ENCODE measurements around the gene ATXN10.

ATXN10 gene

DNA sequence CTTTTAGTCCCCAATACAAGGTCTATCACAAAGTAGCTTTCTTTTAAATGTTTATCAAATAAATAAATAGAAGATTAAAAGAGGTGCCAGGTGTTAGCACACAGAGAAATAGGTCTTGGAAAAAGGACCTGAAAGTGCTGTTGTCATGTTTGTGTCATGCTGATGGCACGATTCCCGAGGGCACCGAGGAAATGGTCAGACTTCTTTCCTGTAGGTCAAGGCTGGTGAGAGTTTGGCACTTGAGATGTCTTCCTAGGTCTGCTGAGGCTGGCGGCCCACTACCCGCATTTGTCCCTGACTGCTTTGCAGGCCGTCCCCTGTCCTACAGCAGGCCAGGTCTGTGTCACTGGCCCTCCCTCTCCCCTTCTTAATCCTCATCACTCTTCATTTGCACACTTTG lies 112.1 kb downstream of the ATXN10 start:
- no peak overlapping the region for H3K4me3 ChIP-seq (ENCODE audit: low read length)
- DNase-seq (ENCODE audit: low read depth) = no peak
- no peak for TF ChIP-seq CTCF (conservative IDR thresholded peaks at IDR 0.05; ENCODE audit: low read length)

DNA sequence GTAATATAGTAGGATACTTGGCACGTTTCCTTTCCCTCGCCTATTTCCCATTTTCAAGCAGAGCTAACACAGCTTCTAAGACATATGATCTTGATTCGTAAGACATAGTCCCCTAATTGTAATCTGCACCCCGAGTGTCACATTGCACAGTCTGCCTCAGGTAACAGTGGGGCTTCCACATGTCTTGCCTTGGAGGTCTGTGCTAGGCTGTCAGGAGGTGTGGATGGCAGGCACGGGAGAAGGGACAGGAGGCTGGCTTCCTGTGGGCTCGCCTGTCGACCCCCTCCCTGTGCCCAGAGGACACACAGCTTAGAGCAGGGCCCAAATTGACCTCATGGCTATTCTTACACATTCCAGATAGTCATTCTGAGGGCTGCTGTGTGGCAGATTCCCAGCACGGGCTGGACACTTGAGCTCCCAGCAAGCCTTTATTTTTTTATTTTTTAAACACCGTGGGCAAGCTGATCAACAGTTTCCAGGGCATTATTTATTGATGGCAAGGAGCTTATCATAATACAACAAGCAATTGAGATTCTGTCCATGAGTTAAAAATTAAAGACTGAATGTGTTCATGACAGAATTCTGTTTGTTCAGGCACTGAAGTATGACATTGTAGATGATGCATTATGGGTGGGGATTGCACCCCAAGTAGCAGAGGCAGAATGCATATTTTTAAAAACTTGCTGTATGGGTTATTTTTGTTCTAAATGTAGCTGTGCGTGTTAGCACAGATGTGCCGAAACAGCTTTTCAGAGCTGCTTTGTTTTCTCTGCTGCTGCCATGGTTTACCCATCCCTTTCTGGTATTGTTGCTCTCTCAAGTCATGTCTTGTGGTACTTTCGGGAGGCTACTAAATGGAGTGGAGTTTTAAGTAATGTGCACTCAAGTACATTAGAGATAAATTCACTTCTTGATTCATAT lies 113.0 kb downstream of the ATXN10 start:
- TF ChIP-seq CTCF (conservative IDR thresholded peaks at IDR 0.05; ENCODE audit: low read length) = no peak
- no peak for DNase-seq (ENCODE audit: low read depth)
- no peak overlapping the region for H3K4me3 ChIP-seq (ENCODE audit: low read length)

DNA sequence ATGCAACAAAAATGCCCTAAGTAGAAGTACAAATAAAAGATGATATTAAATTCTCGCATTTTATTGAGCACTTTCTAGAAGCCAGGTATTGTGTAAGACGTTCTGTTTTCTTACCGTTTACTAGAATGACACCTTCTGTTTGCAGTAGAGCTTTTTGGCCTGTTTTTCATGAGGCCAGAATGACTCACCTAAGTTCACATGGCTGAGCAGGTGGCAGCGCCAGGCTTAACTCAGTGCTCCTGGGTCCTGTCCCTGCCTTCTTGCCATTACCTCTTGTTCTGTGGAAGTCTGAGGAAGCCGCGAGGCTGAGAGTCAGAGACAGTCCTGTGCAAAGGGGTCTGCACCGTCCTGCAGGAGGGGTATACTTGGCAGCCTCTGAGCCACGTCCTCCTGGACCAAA lies 113.8 kb downstream of the ATXN10 start:
- H3K4me3 ChIP-seq (ENCODE audit: low read length) = no peak overlapping the region
- no peak for TF ChIP-seq CTCF (conservative IDR thresholded peaks at IDR 0.05; ENCODE audit: low read length)
- no peak for DNase-seq (ENCODE audit: low read depth)

GRCh38 chr22:45786726-45787125 lies 115.1 kb downstream of the ATXN10 start:
- TF ChIP-seq CTCF (conservative IDR thresholded peaks at IDR 0.05; ENCODE audit: low read length) = no peak
- no peak for DNase-seq (ENCODE audit: low read depth)
- H3K4me3 ChIP-seq (ENCODE audit: low read length) = no peak overlapping the region

DNA sequence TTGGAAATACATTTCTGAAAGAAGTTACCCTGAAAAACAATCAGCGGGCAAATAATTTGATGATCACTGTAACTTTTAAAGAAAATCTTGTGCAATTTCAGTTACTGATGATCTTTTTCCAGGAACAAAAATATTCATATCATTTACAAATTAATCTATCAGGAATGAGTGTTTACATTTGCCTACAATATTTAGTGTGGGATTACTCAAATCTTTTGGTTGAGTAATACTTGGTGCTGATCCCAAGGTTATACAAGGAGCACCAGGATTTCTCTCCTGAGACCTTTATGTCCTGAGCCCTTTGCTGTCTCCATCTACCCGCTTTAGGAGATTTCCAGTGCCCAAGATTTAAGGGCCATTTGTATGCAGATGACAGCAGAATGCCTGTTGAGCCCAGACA lies 116.1 kb downstream of the ATXN10 start:
- peak; percentile 29 for DNase-seq (ENCODE audit: low read depth)
- H3K4me3 ChIP-seq (ENCODE audit: low read length) = no peak overlapping the region
- no peak for TF ChIP-seq CTCF (conservative IDR thresholded peaks at IDR 0.05; ENCODE audit: low read length)

- no peak overlapping the region for H3K4me3 ChIP-seq (ENCODE audit: low read length)
- no peak for TF ChIP-seq CTCF (conservative IDR thresholded peaks at IDR 0.05; ENCODE audit: low read length)
- DNase-seq (ENCODE audit: low read depth) = no peak
Observed at GRCh38 chr22:45788522-45788921, 116.9 kb downstream of the ATXN10 start.

DNA sequence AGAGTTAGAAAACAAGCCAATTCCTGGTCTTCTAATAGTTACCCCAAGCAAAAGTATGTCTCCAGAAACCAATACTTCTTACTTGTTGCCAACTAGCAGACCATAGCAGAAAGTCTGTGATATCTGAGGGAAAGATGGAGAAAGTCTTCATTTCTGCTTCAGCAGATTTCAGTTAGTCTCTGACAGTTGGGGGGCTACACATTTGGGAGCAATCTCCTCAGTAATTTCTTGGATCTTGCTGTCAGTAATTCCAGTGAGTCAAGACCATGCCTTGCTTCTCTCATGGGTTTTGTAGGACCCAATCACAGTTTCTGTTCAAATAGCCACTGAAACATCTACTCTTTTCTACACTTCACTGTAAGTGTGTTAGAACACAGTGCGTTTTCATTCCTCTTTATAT lies 118.8 kb downstream of the ATXN10 start:
- no peak for DNase-seq (ENCODE audit: low read depth)
- no peak overlapping the region for H3K4me3 ChIP-seq (ENCODE audit: low read length)
- TF ChIP-seq CTCF (conservative IDR thresholded peaks at IDR 0.05; ENCODE audit: low read length) = no peak

Measured in AG10803 (cell line).